ENCODE measurements around the gene PYHIN1.

DNA sequence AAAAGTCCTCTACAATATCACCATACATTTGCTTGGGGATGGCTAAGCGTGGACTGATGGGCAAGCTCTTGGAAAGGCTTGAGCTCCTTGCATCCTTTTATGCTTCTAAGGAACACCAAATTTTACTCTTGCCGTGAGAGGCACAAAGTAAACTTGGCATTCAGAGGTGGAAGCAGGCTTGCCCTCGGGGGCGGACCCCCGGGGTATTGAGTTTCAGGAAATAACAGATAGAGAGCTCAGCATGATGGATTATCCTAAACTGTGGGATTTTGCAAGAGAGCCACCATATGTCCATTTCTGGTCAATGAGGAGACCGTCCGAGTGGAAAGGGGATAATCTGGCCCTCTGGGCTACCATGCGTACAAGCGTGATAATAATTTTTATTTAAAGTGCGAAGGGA is 92.4 kb downstream of the PYHIN1 start:
- TF ChIP-seq, protein P1, sequence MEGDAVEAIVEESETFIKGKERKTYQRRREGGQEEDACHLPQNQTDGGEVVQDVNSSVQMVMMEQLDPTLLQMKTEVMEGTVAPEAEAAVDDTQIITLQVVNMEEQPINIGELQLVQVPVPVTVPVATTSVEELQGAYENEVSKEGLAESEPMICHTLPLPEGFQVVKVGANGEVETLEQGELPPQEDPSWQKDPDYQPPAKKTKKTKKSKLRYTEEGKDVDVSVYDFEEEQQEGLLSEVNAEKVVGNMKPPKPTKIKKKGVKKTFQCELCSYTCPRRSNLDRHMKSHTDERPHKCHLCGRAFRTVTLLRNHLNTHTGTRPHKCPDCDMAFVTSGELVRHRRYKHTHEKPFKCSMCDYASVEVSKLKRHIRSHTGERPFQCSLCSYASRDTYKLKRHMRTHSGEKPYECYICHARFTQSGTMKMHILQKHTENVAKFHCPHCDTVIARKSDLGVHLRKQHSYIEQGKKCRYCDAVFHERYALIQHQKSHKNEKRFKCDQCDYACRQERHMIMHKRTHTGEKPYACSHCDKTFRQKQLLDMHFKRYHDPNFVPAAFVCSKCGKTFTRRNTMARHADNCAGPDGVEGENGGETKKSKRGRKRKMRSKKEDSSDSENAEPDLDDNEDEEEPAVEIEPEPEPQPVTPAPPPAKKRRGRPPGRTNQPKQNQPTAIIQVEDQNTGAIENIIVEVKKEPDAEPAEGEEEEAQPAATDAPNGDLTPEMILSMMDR (IDR thresholded peaks at IDR 0.05; ENCODE audit: borderline replicate concordance, extremely low read depth, low read length, poor library complexity, severe bottlenecking) = no peak
- TF ChIP-seq EZH2 (IDR thresholded peaks at IDR 0.05; ENCODE audit: borderline replicate concordance, low read depth, low read length, severe bottlenecking) = no peak
